GM21515 (cell line): Measurements from ENCODE around the gene IQCM.

Source experiments
- ATAC-seq: cut with Tn5 transposase; IDR thresholded peaks from one replicate; pipeline ENCODE4 v1.9.1; 2021; ENCODE audit not compliant: unreplicated experiment

IQCM gene

GRCh38 chr4:149713031-149713430 is 102.6 kb downstream of the IQCM start:
- ATAC-seq = no peak

GRCh38 chr4:149711593-149712365 is 103.9 kb downstream of the IQCM start:
- ATAC-seq = no peak

GRCh38 chr4:149709640-149710039 is 106.0 kb downstream of the IQCM start:
- ATAC-seq = no peak

DNA sequence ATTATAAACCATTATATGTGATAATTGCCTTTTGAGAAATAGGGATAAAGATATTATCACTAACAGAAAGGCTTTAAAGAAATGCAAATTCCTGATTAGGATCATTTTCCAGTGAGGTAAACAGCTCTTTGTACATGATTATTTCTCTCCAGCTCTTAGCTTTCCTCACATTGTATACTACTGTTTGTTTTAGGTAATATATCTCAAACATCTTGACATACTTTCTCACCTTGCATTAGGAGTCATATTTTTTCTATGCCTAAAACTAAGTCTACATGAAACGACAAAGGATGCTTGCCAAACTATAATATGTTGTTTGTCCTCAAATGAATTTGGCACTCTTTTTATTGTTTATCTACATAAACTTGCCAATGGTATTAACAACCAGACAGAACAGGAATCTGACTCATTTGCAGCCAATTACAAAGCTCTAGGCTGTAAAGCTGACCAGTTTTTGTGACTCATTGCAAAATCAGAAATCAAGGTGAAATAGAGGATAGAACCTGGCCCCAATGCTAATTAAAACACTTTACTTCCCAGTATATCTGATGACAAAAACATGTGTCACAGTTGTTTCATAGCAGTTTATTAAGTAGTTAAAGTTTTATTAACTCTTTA is 107.0 kb downstream of the IQCM start:
- ATAC-seq = no peak

- ATAC-seq = no peak
Observed at GRCh38 chr4:149707862-149708261, 107.8 kb downstream of the IQCM start.

DNA sequence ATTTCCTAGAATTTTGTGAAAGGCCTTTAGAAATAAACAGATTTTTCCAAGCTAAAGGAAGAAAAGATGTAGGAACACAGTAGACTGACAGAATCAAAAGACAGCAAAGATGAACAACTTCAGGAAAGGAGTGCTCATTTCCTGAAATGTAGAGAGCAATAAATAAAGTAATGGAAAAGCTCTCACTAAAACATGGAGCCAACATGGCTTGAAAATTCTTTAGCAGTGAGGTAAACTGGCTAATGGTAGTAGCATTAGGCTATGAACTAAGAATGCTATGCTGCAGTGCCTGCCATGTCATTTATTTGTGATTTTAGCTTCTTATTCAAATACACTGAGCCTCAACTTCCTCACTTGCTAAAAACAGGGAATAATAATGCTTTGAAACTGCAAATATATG is 108.7 kb downstream of the IQCM start:
- no peak for ATAC-seq

GRCh38 chr4:149702414-149703293 is 113.0 kb downstream of the IQCM start:
- ATAC-seq = peak; percentile 53

GRCh38 chr4:149701435-149702156 is 114.0 kb downstream of the IQCM start:
- no peak for ATAC-seq

- ATAC-seq = no peak
Observed at GRCh38 chr4:149700272-149700671, 115.4 kb downstream of the IQCM start.

GRCh38 chr4:149699642-149700041 is 116.0 kb downstream of the IQCM start:
- no peak for ATAC-seq

- ATAC-seq = no peak
Observed at GRCh38 chr4:149690726-149691125, 124.9 kb downstream of the IQCM start.

GRCh38 chr4:149684516-149684915 is 131.1 kb downstream of the IQCM start:
- no peak for ATAC-seq

DNA sequence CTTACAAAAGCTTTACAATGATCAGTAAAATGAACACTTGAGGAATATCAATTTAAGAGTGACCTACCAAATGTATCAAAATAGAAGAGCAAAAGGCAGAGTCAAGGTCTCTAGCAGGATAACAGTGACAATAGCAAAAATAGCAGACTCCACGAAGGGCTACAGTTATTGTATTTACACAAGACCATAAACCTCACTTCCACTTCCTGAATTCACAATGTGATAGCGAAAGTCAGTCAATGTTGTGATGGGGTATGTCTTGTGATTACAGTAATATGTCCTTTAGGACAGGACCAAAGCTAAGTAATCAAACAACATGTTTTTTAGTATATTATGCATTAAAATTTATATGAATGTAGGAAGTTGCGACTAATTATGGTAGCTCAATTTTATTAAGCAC is 139.6 kb downstream of the IQCM start:
- ATAC-seq = peak; percentile 95

DNA sequence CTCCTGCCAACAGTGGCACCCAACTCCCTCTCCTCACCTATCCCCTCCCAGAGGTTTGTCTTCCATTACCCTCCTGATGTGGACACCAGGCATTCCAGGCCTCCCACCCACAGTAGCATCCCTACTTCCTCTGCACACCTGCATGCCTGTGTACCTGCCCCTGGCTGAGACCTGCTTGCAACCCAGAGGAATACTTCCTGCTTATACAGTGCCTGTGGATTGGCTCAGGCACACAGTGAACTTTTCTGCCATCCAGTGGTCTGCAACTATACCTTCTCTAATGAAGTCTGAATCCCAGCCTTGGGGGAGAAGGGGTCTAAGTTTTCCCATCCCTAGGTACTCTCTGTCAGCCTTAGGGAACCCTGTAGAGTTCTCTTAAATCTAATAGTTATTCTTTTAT is 169.9 kb downstream of the IQCM start:
- ATAC-seq = no peak

DNA sequence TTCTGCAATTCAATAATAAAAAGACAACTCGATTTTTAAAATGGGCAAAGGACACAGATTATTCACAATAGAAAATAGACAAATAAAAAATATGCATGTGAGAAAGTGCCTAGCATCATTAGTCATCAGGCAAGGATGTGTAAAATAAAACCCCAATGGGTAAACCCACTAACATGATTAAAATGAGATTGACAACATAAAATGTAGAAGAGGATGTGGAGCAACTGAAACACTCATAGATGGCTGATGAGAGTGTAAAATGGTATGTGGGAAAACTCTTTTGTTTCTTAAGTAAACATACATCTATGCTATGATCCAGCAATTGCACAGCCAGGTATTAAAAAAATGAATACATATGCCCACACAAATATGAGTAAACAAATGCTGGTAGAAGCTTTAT is 177.6 kb downstream of the IQCM start:
- no peak for ATAC-seq

DNA sequence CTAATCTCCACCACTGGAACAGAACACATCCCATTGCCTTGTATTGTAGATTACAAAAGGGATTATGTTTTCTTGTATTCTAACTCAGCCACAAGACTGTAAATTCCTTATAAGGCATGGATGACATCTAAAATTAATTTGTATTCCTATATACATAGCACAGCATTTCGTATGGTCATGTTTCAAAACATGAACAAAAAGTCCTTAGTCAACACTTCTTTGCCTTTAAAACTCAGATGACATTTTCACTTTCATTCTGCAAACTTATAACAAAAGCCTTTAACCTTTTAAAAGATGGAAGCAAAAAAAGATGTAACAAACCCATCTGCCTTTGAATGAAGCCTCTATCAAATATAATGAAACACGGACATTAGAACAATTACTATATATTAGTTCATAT is 181.3 kb downstream of the IQCM start:
- ATAC-seq = no peak

DNA sequence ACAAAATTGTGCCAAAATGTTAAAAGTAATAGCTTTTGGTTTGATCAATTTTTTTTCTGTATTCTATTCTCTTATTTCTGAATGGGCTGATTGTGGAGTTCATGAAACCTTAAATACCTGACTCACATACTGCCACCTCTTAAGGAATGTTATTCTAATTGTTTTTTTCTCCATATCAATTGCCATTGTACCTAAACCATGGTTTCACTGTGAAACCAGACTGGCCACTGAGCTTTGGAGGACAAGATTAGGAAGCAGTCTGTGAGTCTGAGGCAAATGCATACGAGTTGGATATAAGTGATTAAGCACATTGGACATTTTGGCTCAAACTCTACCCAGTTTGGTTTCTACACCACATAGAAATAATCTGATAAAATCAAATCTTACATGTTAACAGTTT is 184.0 kb downstream of the IQCM start:
- no peak for ATAC-seq

- ATAC-seq = no peak
Observed at GRCh38 chr4:149630064-149630463, 185.6 kb downstream of the IQCM start.

GRCh38 chr4:149605601-149606378 is 209.9 kb downstream of the IQCM start:
- no peak for ATAC-seq

GRCh38 chr4:149604827-149605226 is 210.8 kb downstream of the IQCM start:
- ATAC-seq = no peak
